HG03439 (cell line): Measurements from ENCODE around the gene PCDHGB4.
"Not testable (repeated sequence)": the region's sequence is repeated elsewhere in the genome, so short reads cannot be mapped to it uniquely, and the experiment has no call there.

Experiments used
- ATAC-seq: cut with Tn5 transposase; IDR thresholded peaks from one replicate; pipeline ENCODE4 v1.9.1; 2021; ENCODE audit warnings: mild to moderate bottlenecking, moderate library complexity; ENCODE audit not compliant: unreplicated experiment

The PCDHGB4 gene

GRCh38 chr5:141397756-141398551, 10.5 kb downstream of the PCDHGB4 start, which contains the start of gene PCDHGB5:
Gene PCDHGB5, plus strand, starts transcription at chr5:141397947. Its CDS starts 181 bp downstream, at chr5:141398128.
- ATAC-seq: peak; percentile 54

- no peak for ATAC-seq
These were observed 11.1 kb downstream of the PCDHGB4 start for GRCh38 chr5:141398608-141399007.

GRCh38 chr5:141399555-141400258, 12.2 kb downstream of the PCDHGB4 start:
- no peak for ATAC-seq

- no peak for ATAC-seq
These were observed 15.2 kb downstream of the PCDHGB4 start, which contains the start of gene PCDHGA9 for GRCh38 chr5:141402553-141403243. Gene PCDHGA9, plus strand, starts transcription at chr5:141402778. Its CDS starts 175 bp downstream, at chr5:141402953.

GRCh38 chr5:141403387-141403786, 15.9 kb downstream of the PCDHGB4 start:
- ATAC-seq: no peak

DNA sequence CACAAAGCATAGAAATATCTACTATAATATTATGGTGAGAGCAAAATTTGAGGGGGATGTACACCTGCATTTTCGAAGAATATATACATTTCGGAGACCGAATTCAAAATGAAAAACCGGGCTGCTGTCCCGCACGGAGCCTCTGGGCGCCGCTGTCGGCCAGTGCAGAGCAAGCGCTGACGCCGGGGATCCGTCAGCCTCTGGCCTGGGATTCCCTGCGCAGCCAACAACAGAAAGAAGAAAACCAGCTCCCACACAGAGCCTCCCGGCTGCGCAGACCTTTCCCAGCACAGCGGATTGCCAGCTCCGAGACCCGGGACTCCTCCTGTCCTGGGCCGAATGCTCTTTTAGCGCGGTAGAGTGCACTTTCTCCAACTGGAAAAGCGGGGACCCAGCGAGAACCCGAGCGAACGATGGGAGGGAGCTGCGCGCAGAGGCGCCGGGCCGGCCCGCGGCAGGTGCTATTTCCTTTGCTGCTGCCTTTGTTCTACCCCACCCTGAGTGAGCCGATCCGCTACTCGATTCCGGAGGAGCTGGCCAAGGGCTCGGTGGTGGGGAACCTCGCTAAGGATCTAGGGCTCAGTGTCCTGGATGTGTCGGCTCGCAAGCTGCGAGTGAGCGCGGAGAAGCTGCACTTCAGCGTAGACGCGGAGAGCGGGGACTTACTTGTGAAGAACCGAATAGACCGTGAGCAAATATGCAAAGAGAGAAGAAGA, 20.4 kb downstream of the PCDHGB4 start, which contains the start of gene PCDHGB6:
Gene PCDHGB6, plus strand, starts transcription at position 232 of the 716 bp plus-strand sequence. Its CDS starts 182 bp downstream, at position 414.
- not testable (repeated sequence) for ATAC-seq

DNA sequence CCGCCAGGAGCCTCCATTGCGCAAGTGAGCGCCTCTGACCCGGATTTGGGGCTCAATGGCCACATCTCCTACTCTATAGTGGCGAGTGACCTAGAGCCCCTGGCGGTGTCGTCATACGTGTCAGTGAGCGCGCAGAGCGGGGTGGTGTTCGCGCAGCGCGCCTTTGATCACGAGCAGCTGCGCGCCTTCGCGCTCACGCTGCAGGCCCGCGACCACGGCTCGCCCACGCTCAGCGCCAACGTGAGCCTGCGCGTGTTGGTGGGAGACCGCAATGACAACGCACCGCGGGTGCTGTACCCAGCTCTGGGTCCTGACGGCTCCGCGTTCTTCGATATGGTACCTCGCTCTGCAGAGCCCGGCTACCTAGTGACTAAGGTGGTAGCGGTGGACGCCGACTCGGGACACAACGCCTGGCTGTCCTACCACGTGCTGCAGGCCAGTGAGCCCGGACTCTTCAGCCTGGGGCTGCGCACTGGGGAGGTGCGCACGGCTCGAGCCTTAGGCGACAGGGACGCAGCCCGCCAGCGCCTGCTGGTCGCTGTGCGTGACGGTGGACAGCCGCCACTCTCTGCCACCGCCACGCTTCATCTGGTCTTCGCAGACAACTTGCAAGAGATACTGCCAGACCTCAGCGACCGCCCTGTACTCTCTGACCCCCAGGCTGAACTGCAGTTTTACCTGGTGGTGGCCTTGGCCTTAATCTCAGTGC, 22.3 kb downstream of the PCDHGB4 start:
- ATAC-seq: no peak

DNA sequence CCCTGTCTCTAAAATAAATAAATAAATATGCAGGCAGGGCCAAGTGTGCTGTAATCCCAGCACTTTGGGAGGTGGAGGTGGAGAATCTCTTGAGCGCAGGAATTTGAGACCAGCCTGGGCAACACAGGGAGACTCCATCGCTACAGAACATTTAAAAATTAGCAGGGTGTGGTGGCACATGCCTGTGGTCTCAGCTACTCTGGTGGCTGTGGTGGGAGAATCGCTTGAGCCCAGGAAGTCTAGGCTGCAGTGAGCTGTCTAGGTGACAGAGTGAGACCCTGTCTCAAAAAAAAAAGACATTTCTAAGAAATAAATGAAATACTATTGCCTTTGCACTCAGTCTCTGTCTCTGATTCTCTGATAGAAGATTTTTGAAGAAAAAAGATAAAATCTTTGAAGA, 24.1 kb downstream of the PCDHGB4 start:
- no peak for ATAC-seq

DNA sequence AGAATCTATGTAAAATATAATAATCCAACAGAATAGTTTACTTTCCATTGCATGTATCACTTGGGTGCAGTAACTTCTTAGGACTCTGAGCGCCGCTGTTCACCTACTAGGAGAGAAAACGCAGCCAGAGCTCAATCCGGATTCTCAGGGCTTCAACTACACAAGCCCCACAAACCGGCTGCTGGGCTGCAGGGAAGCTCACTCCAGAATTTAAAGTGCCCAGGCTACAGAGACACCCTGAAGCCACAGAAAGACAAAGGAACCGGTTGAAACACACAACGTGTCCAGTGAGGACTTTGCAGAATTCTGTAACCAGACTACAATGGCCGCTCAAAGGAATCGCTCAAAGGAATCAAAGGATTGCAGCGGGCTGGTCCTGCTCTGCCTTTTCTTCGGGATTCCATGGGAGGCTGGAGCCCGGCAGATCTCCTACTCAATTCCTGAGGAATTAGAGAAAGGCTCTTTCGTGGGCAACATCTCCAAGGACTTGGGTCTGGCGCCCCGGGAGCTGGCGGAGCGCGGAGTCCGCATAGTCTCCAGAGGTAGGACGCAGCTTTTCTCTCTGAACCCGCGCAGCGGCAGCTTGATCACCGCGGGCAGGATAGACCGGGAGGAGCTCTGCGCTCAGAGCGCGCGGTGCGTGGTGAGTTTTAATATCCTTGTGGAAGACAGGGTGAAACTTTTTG, 25.5 kb downstream of the PCDHGB4 start, which contains the start of gene PCDHGA10:
Gene PCDHGA10, plus strand, starts transcription at position 134 of the 686 bp plus-strand sequence. Its CDS starts 189 bp downstream, at position 323.
- peak; percentile 70 for ATAC-seq

DNA sequence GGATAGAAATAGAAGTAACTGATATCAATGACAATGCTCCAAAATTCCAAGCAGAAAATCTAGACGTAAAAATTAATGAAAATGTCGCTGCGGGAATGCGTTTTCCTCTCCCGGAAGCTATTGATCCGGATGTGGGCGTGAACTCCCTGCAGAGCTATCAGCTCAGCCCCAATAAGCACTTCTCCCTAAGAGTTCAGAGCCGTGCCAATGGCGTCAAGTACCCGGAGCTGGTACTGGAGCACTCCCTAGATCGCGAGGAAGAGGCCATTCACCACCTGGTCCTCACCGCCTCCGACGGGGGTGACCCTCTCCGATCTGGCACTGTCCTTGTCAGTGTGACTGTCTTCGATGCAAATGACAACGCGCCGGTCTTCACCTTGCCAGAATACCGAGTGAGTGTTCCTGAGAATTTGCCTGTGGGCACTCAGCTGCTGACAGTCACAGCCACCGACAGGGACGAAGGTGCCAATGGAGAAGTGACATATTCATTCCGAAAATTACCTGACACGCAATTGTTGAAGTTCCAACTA, 26.1 kb downstream of the PCDHGB4 start:
- no peak for ATAC-seq

DNA sequence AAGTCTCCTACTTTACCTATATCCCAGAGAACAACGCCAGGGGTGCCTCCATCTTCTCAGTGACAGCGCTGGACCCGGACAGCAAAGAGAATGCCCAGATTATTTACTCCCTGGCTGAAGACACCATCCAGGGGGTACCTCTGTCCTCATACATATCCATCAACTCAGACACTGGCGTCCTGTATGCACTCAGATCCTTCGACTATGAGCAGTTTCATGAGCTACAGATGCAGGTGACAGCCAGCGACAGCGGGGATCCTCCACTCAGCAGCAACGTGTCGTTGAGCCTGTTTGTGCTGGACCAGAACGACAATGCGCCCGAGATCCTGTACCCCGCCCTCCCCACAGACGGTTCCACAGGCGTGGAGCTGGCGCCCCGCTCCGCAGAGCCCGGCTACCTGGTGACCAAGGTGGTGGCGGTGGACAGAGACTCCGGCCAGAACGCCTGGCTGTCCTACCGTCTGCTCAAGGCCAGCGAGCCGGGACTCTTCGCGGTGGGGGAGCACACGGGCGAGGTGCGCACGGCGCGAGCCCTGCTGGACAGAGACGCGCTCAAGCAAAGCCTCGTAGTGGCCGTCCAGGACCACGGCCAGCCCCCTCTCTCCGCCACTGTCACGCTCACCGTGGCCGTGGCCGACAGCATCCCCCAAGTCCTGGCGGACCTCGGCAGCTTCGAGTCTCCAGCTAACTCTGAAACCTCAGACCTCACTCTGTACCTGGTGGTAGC, 27.2 kb downstream of the PCDHGB4 start:
- ATAC-seq: not testable (repeated sequence)

- not testable (repeated sequence) for ATAC-seq
These were observed 27.7 kb downstream of the PCDHGB4 start for GRCh38 chr5:141415275-141415618.

GRCh38 chr5:141417494-141418172, 30.1 kb downstream of the PCDHGB4 start, which contains the start of gene PCDHGB7:
Gene PCDHGB7, plus strand, starts transcription at chr5:141417677. Its CDS starts 183 bp downstream, at chr5:141417860.
- not testable (repeated sequence) for ATAC-seq

DNA sequence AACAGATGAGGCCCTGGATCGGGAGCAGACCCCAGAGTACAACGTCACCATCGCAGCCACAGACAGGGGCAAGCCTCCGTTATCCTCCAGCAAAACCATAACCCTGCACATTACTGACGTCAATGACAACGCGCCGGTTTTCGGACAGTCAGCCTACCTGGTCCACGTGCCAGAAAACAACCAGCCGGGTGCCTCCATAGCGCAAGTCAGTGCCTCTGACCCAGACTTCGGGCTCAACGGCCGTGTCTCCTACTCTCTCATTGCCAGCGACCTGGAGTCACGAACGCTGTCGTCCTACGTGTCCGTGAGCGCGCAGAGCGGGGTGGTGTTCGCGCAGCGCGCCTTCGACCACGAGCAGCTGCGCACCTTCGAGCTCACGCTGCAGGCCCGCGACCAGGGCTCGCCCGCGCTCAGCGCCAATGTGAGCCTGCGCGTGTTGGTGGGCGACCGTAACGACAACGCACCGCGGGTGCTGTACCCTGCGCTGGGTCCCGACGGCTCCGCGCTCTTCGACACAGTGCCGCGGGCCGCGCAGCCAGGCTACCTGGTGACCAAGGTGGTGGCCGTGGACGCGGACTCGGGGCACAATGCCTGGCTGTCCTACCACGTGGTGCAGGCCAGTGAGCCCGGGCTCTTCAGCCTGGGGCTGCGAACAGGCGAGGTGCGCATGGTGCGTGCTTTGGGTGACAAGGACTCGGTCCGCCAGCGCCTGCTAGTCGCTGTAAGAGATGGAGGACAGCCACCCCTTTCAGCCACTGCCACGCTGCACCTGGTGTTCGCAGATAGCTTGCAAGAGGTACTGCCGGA, 31.8 kb downstream of the PCDHGB4 start:
- no peak for ATAC-seq

DNA sequence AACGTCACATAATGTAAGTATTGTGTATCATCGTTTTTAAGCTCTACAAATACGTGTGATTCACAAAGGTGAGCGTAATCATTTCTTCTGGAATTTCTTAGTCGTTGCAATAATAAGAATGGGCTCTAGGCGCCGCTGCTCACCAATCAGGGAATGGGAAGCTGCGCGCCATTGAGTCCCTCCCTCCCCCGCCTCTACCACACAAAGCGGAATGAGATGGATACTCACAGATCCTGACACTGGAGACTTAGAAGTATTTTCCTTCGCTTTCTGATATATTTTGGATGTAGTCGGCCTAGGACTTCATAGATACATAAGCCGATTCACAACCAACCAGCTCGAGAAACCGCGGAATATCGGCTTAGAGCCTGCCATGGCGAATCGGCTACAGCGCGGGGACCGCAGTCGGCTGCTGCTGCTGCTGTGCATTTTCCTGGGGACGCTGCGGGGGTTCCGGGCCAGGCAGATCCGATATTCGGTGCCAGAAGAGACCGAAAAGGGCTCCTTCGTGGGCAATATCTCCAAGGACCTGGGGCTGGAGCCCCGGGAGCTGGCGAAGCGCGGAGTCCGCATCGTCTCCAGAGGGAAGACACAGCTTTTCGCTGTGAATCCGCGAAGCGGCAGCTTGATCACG, 33.5 kb downstream of the PCDHGB4 start, which contains the start of gene PCDHGA11:
Gene PCDHGA11, plus strand, starts transcription at position 197 of the 634 bp plus-strand sequence. Its CDS starts 177 bp downstream, at position 374.
- peak; percentile 60 for ATAC-seq

DNA sequence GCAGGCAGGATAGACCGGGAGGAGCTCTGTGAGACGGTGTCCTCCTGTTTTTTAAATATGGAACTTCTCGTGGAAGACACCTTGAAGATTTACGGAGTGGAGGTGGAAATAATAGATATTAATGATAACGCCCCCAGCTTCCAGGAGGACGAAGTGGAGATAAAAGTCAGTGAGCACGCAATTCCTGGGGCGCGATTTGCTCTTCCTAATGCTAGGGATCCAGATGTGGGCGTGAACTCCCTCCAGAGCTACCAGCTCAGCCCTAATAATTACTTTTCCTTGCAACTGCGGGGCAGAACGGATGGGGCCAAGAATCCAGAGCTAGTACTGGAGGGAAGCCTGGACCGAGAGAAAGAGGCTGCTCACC, 34.0 kb downstream of the PCDHGB4 start:
- no peak for ATAC-seq
